Hepatocyte (in vitro differentiated cells): Measurements from ENCODE around the gene RNF112.

Source experiments
- CTCF ChIP-seq: fragments of 200-600 bp; sonication (generic); IDR thresholded peaks from 2 replicates; pipeline ENCODE4 v1.5.1; 2016; ENCODE audit warnings: antibody characterized with exemption, mild to moderate bottlenecking; ENCODE audit not compliant: poor library complexity
- EZH2 ChIP-seq: fragments of 200-600 bp; sonication (generic); IDR thresholded peaks from 2 replicates; pipeline ENCODE4 v1.6.1; 2016; ENCODE audit warnings: antibody characterized with exemption, mild to moderate bottlenecking, borderline replicate concordance
- EZH2phosphoT487 ChIP-seq: fragments of 200-600 bp; sonication (generic); IDR thresholded peaks from one replicate; pipeline ENCODE4 v1.6.1; 2018; ENCODE audit warnings: antibody characterized with exemption, mild to moderate bottlenecking, low read depth, moderate library complexity; ENCODE audit not compliant: unreplicated experiment, severe bottlenecking

DNA sequence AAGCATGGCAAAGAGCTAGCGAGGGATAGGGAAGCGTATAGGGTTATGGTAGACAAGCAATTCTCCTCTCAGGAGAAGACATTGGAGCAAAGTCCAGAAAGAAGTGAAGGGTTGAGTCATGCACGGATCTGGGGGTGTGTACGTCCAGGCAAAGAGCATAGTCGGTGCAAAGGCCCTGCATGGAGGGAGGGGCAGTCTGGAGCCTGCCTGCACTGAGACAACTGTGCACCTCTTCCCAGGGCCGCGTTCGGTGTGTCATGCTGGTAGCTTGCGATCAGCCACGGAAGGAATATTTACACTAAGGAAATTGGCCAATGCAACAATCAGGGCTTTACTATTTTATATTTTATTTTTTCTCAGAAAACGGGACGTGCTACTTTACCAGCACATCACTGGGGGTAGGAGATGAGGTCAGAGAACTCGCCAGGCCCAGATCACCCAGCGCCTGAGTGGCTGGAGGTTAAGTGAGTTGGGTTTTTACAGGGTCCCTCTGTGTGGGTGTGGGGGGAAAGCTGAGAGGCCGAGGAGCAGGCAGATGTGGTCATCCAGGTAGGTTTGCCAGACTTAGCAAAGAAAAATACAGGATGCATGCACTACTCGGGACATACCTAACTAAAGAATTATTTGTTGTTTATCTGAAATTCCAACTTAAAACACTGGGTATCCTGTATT is 41.8 kb upstream of the RNF112 start:
- no peak for TF ChIP-seq EZH2
- TF ChIP-seq EZH2phosphoT487: no peak
- no peak for TF ChIP-seq CTCF
